AG04450 (cell line): ENCODE results near the gene FDCSP. TPM values are rescaled to one million over a fixed set of nuclear protein-coding genes. Genes with fewer than 3 reads are reported as not detected.

Experiments used
- CTCF ChIA-PET: fragments of 300-600, 350-600 bp; formaldehyde crosslinking; extraction: SDS; loops from one replicate; lab custom pipeline; 2022; ENCODE audit warnings: antibody characterized with exemption, inconsistent platforms; lab: Charles Lee
- POLR2A ChIA-PET: fragments of 350-600 bp; formaldehyde crosslinking; extraction: SDS; loops from one replicate; lab custom pipeline; 2021; ENCODE audit warnings: antibody characterized with exemption, inconsistent platforms; lab: Yijun Ruan, JAX
- DNase-seq: peaks from one replicate; pipeline ENCODE4 v3.0.0-alpha.2; 2011; ENCODE audit warnings: low read depth, low spot score
- H3K27ac ChIP-seq: one replicate; pipeline ENCODE4 v1.5.1; 2012; ENCODE audit warnings: low read depth, low read length, control low read depth
- H3K27me3 ChIP-seq: one replicate; pipeline ENCODE4 v1.6.0; 2012; ENCODE audit warnings: low read length; ENCODE audit not compliant: control insufficient read depth, insufficient read depth
- H3K4me3 ChIP-seq: 2 replicates; pipeline ENCODE4 v1.5.1; 2011; ENCODE audit warnings: mild to moderate bottlenecking, low read depth, low read length, control low read depth
- H3K9me3 ChIP-seq: 2 replicates; pipeline ENCODE4 v1.5.1; 2012; ENCODE audit warnings: low read length; ENCODE audit not compliant: control insufficient read depth, insufficient read depth
- polyA plus RNA-seq: library from polyadenylated mRNA; depleted of rRNA; stranded (reverse); fragments of >200 nt; gene quantifications from 2 replicates; pipeline ENCODE4 v1.2.3, GENCODE V29; 2011
- TF ChIP-seq, protein P1 (sequence below): IDR thresholded peaks from 2 replicates; pipeline ENCODE4 v1.5.1; 2011; ENCODE audit warnings: low read depth, low read length, control low read depth, inconsistent platforms

Gene FDCSP
- polyA plus RNA-seq, 1 experiment = not detected

DNA sequence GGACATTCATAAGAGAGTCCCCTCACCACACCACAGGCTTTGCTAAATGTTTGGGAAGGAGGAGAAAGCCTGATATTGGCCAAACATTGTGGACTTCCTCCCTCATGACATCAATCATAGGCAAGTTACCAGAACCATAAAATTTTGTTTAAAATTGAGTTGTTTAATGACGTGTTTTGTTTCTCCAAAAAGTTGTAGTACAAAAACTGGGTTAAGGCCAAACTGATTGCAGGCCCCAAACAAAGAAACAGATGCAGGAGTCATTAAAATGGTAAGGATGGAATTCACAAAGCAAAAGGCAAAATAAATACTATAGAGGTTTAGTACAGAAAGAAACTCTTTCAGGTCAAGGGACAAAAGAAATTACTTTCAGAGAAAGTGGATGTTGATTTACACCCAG is 34.3 kb upstream of the FDCSP start:
- DNase-seq = no peak
- TF ChIP-seq, protein P1, sequence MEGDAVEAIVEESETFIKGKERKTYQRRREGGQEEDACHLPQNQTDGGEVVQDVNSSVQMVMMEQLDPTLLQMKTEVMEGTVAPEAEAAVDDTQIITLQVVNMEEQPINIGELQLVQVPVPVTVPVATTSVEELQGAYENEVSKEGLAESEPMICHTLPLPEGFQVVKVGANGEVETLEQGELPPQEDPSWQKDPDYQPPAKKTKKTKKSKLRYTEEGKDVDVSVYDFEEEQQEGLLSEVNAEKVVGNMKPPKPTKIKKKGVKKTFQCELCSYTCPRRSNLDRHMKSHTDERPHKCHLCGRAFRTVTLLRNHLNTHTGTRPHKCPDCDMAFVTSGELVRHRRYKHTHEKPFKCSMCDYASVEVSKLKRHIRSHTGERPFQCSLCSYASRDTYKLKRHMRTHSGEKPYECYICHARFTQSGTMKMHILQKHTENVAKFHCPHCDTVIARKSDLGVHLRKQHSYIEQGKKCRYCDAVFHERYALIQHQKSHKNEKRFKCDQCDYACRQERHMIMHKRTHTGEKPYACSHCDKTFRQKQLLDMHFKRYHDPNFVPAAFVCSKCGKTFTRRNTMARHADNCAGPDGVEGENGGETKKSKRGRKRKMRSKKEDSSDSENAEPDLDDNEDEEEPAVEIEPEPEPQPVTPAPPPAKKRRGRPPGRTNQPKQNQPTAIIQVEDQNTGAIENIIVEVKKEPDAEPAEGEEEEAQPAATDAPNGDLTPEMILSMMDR = no peak

DNA sequence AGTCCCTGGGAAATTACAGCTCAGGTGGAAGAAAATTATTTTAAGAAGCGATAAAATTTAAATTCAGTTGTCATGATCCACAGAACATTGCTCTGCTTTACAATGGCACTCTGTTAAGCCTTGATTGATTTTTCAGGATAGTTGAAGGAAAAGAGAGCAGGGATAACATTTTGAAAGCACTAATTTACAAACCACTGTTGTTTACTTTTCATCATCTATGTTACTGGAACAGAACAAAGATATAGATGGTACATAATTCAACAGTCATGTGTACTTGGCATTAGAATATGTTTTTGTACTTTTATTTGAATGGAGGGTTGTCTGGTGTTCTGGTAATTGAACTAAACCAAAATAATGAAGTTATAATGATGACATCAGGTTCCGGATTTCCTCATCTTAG is 33.0 kb upstream of the FDCSP start:
- TF ChIP-seq, protein P1 = no peak
- CTCF ChIA-PET = interaction anchor here (1.6 kb wide), 1 partner anchor 9 kb away, joined by 3 read pairs; no protein-coding TSS in a partner anchor
- no peak for DNase-seq
- Histone ChIP-seq H3K27ac (no peak overlapping the region), H3K27me3 (no peaks in the 10 kb centered on the region), H3K9me3 (no peaks in the 10 kb centered on the region), H3K4me3 (no peak overlapping the region)
- POLR2A ChIA-PET = no interaction called here

More for the DNA sequence above, 34.3 kb upstream of the FDCSP start:
- no peak overlapping the region for H3K4me3 ChIP-seq
- ChIA-PET POLR2A (no interaction called here), CTCF (interaction anchor here (1.6 kb wide), 1 partner anchor 7 kb away, joined by 3 read pairs; no protein-coding TSS in a partner anchor)
- H3K9me3 ChIP-seq = no peaks in the 10 kb centered on the region
- no peak overlapping the region for H3K27ac ChIP-seq
- no peaks in the 10 kb centered on the region for H3K27me3 ChIP-seq

DNA sequence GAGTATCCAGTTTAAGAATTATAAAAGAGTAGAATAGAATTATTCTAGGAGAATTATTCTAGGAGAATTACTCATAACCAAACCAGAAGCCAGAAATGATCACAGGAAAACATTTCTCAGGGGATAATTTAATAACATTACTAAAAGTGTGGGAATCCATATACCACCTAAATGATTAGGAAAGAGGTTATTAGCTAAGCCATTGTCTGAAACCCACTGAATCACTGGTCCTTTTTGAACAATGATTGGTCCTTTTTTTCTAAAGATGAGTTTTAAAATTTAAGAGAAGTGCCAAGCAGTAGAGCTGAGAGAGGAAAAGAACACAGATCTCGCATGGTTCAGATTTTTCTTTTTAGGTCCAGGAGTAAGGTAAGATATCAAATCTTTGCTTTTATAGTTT is 30.5 kb upstream of the FDCSP start, which contains the start of gene ODAM:
Gene ODAM, plus strand, starts transcription at position 301 of the 400 bp plus-strand sequence. CDS start 819 bp downstream, outside the sequence.
- ChIA-PET POLR2A (no interaction called here), CTCF (interaction anchor here (1.6 kb wide), 1 partner anchor 12 kb away, joined by 12 read pairs; no protein-coding TSS in a partner anchor)
- H3K27me3 ChIP-seq = no peaks in the 10 kb centered on the region

DNA sequence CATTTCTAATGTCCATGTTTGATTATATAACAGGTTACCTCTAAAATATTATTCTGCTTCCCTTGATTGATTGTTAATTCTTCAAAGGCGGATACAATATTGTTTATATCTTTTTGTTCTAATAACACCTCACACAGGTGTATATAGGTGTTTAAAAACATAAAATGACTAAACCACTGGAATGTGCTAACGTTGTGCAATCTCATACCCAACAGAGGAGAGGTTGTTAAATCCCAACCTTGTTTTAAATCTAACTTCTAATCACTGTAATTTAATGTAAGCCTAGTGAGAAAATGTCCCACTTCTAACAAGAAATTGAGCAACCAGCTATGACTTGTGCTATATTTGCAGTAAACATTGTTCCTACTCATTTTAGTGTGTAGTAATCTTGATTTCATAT is 29.1 kb upstream of the FDCSP start:
- CTCF ChIA-PET = interaction anchor here (0.9 to 1.6 kb wide), 2 partner anchors 12 to 14 kb away, joined by 3 to 12 read pairs; no protein-coding TSS in a partner anchor
- no peak for DNase-seq

More for the DNA sequence above, 30.5 kb upstream of the FDCSP start, which contains the start of gene ODAM:
- Histone ChIP-seq H3K27ac (no peak within 1 kb of the TSS), H3K4me3 (no peak within 1 kb of the TSS), H3K9me3 (no peaks in the 10 kb centered on the region)
- no peak for DNase-seq
- TF ChIP-seq, protein P1 = no peak

DNA sequence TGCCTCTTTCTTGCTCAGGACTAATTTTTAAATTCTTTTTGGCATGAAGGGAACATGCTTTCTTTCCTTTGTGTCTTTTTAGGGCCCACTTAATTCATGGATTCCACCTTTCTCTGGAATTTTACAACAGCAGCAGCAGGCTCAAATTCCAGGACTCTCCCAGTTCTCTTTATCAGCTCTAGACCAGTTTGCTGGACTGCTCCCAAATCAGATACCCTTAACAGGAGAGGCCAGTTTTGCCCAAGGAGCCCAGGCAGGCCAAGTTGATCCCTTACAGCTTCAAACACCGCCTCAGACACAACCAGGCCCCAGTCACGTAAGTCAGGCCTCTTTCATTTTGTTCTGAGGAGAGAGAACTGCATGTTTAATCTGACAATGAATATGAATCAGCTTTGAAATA is 28.1 kb upstream of the FDCSP start:
- no peaks in the 10 kb centered on the region for H3K27me3 ChIP-seq
- no peak for DNase-seq
- POLR2A ChIA-PET = no interaction called here
- no peaks in the 10 kb centered on the region for H3K9me3 ChIP-seq
- H3K27ac ChIP-seq = no peak overlapping the region
- CTCF ChIA-PET = interaction anchor here (2.2 kb wide), 1 partner anchor 14 kb away, joined by 12 read pairs; no protein-coding TSS in a partner anchor
- TF ChIP-seq, protein P1 = no peak
- H3K4me3 ChIP-seq = no peak overlapping the region

More for the DNA sequence above, 29.1 kb upstream of the FDCSP start:
- TF ChIP-seq, protein P1 = no peak
- Histone ChIP-seq H3K9me3 (no peaks in the 10 kb centered on the region), H3K4me3 (no peak overlapping the region), H3K27me3 (no peaks in the 10 kb centered on the region), H3K27ac (no peak overlapping the region)
- POLR2A ChIA-PET = no interaction called here
